Measurements from ENCODE around the gene ARHGEF39. TPM values are rescaled to one million over a fixed set of nuclear protein-coding genes. Genes with fewer than 3 reads are reported as not detected.

ARHGEF39 gene
- polyA plus RNA-seq, 1 donor (not counting 4 experiments of a cell fraction or from before 2014, with no cell fraction given) = 2.4 TPM

- no peak overlapping the region for H3K27ac ChIP-seq (ENCODE audit: control insufficient read depth, insufficient read depth, low read length)
- no peaks in the 10 kb centered on the region for H3K79me2 ChIP-seq (ENCODE audit: control insufficient read depth, insufficient read depth, low read length)
Observed at GRCh38 chr9:35651956-35652828, 12.8 kb downstream of the ARHGEF39 start.

GRCh38 chr9:35650341-35651158 lies 14.4 kb downstream of the ARHGEF39 start, which contains the start of gene SIT1:
Gene SIT1 (minus strand): TSS chr9:35650931. CDS start chr9:35650853, 78 bp downstream.
- DNase-seq (ENCODE audit: low read depth, low spot score) (no peak), FAIRE-seq (no peak)
- Histone ChIP-seq H4K20me1 (ENCODE audit: control insufficient read depth, extremely low read depth, insufficient read depth, low read length) (no peaks in the 10 kb centered on the region), H3K4me2 (ENCODE audit: control insufficient read depth, extremely low read depth, insufficient read depth, low read depth, low read length) (no peak within 1 kb of the TSS), H2AFZ (ENCODE audit: control insufficient read depth, low read length) (peak within 1 kb of the TSS; percentile 42), H3K4me1 (ENCODE audit: control insufficient read depth, extremely low read depth, insufficient read depth, low read length) (peaks cover 17% of the 10 kb centered on the region), H3K9me1 (ENCODE audit: control insufficient read depth, extremely low read depth, insufficient read depth, low read length) (no peaks in the 10 kb centered on the region), H3K9me3 (ENCODE audit: control insufficient read depth, low read depth, low read length) (no peaks in the 10 kb centered on the region), H3K27ac (ENCODE audit: control insufficient read depth, insufficient read depth, low read length) (no peak within 1 kb of the TSS), H3K79me2 (ENCODE audit: control insufficient read depth, insufficient read depth, low read length) (no peaks in the 10 kb centered on the region), H3K27me3 (ENCODE audit: control insufficient read depth, extremely low read depth, insufficient read depth, low read length) (no peaks in the 10 kb centered on the region), H3K9ac (ENCODE audit: control insufficient read depth, extremely low read depth, insufficient read depth, low read length) (no peak within 1 kb of the TSS), H3K4me3 (ENCODE audit: control insufficient read depth in 2 of 3, extremely low read depth in 1 of 3, insufficient read depth in 2 of 3, low read depth in 1 of 3, low read length in 3 of 3) (no peak within 1 kb of the TSS), H3K36me3 (ENCODE audit: control insufficient read depth in 2 of 2, extremely low read depth in 1 of 2, insufficient read depth in 2 of 2, low read length in 2 of 2) (no peaks in the 10 kb centered on the region)
- TF ChIP-seq, protein P1, sequence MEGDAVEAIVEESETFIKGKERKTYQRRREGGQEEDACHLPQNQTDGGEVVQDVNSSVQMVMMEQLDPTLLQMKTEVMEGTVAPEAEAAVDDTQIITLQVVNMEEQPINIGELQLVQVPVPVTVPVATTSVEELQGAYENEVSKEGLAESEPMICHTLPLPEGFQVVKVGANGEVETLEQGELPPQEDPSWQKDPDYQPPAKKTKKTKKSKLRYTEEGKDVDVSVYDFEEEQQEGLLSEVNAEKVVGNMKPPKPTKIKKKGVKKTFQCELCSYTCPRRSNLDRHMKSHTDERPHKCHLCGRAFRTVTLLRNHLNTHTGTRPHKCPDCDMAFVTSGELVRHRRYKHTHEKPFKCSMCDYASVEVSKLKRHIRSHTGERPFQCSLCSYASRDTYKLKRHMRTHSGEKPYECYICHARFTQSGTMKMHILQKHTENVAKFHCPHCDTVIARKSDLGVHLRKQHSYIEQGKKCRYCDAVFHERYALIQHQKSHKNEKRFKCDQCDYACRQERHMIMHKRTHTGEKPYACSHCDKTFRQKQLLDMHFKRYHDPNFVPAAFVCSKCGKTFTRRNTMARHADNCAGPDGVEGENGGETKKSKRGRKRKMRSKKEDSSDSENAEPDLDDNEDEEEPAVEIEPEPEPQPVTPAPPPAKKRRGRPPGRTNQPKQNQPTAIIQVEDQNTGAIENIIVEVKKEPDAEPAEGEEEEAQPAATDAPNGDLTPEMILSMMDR (optimal IDR thresholded peaks at IDR 0.05 in 1 of 3, IDR thresholded peaks at IDR 0.05 in 1 of 3, conservative IDR thresholded peaks at IDR 0.05 in 1 of 3; ENCODE audit: extremely low read depth in 1 of 3, insufficient read depth in 2 of 3, low read length in 3 of 3) = no peak
- no peak for TF ChIP-seq EZH2 (IDR thresholded peaks at IDR 0.05; ENCODE audit: low read length)
- dilution Hi-C loops (cut with MboI; ENCODE audit: extremely low pct_ligation_motif_present, low sequenced_read_pairs) = no loop called here

More at GRCh38 chr9:35651956-35652828, 12.8 kb downstream of the ARHGEF39 start:
- Histone ChIP-seq H3K4me2 (ENCODE audit: control insufficient read depth, extremely low read depth, insufficient read depth, low read depth, low read length) (no peak overlapping the region), H2AFZ (ENCODE audit: control insufficient read depth, low read length) (no peak overlapping the region), H3K9me3 (ENCODE audit: control insufficient read depth, low read depth, low read length) (no peaks in the 10 kb centered on the region), H3K27me3 (ENCODE audit: control insufficient read depth, extremely low read depth, insufficient read depth, low read length) (peaks cover 3% of the 10 kb centered on the region), H3K9ac (ENCODE audit: control insufficient read depth, extremely low read depth, insufficient read depth, low read length) (no peak overlapping the region), H3K36me3 (ENCODE audit: control insufficient read depth in 2 of 2, extremely low read depth in 1 of 2, insufficient read depth in 2 of 2, low read length in 2 of 2) (no peaks in the 10 kb centered on the region), H3K4me1 (ENCODE audit: control insufficient read depth, extremely low read depth, insufficient read depth, low read length) (peaks cover 11% of the 10 kb centered on the region), H3K4me3 (ENCODE audit: control insufficient read depth in 2 of 3, extremely low read depth in 1 of 3, insufficient read depth in 2 of 3, low read depth in 1 of 3, low read length in 3 of 3) (no peak overlapping the region), H4K20me1 (ENCODE audit: control insufficient read depth, extremely low read depth, insufficient read depth, low read length) (no peaks in the 10 kb centered on the region), H3K9me1 (ENCODE audit: control insufficient read depth, extremely low read depth, insufficient read depth, low read length) (no peaks in the 10 kb centered on the region)
- dilution Hi-C loops (cut with MboI; ENCODE audit: extremely low pct_ligation_motif_present, low sequenced_read_pairs) = no loop called here
- FAIRE-seq (no peak), DNase-seq (ENCODE audit: low read depth, low spot score) (no peak)
- no peak for TF ChIP-seq EZH2 (IDR thresholded peaks at IDR 0.05; ENCODE audit: low read length)
- TF ChIP-seq, protein P1 (optimal IDR thresholded peaks at IDR 0.05 in 1 of 3, IDR thresholded peaks at IDR 0.05 in 1 of 3, conservative IDR thresholded peaks at IDR 0.05 in 1 of 3; ENCODE audit: extremely low read depth in 1 of 3, insufficient read depth in 2 of 3, low read length in 3 of 3) = no peak
